Osteocyte (in vitro differentiated cells): ENCODE measurements around the gene KIF20B. TPM values are rescaled to one million over a fixed set of nuclear protein-coding genes. Genes with fewer than 3 reads are reported as not detected.

Experiments used
- DNase-seq: peaks from one replicate; pipeline ENCODE4 v3.0.0; 2021; ENCODE audit warnings: mixed read lengths; ENCODE audit not compliant: unreplicated experiment; ENCODE audit errors: extremely low spot score
- H3K27ac Mint-ChIP-seq: one replicate; pipeline ENCODE4 v1.8.0; 2021; ENCODE audit warnings: mild to moderate bottlenecking, mixed read lengths; ENCODE audit not compliant: unreplicated experiment
- H3K27me3 Mint-ChIP-seq: one replicate; pipeline ENCODE4 v1.8.0; 2021; ENCODE audit warnings: mixed read lengths; ENCODE audit not compliant: unreplicated experiment
- H3K36me3 Mint-ChIP-seq: one replicate; pipeline ENCODE4 v1.8.0; 2021; ENCODE audit warnings: mixed read lengths; ENCODE audit not compliant: unreplicated experiment
- H3K4me1 Mint-ChIP-seq: one replicate; pipeline ENCODE4 v1.8.0; 2021; ENCODE audit warnings: mixed read lengths; ENCODE audit not compliant: unreplicated experiment
- H3K4me3 Mint-ChIP-seq: one replicate; pipeline ENCODE4 v1.8.0; 2021; ENCODE audit warnings: mild to moderate bottlenecking, moderate library complexity, mixed read lengths; ENCODE audit not compliant: unreplicated experiment
- H3K9me3 Mint-ChIP-seq: one replicate; pipeline ENCODE4 v1.8.0; 2021; ENCODE audit warnings: mixed read lengths; ENCODE audit not compliant: unreplicated experiment
- CTCF ChIP-seq: fragments of 200-600 bp; sonication (generic); IDR thresholded peaks from 2 replicates; pipeline ENCODE4 v1.5.0; 2021; ENCODE audit warnings: antibody characterized with exemption, mild to moderate bottlenecking, moderate library complexity
- total RNA-seq: library from RNA; stranded (reverse); gene quantifications from 2 replicates; pipeline ENCODE4 v1.2.1, GENCODE V29; 2021

KIF20B gene
- total RNA-seq, 1 donor from 2014 or later = 9.9 TPM

DNA sequence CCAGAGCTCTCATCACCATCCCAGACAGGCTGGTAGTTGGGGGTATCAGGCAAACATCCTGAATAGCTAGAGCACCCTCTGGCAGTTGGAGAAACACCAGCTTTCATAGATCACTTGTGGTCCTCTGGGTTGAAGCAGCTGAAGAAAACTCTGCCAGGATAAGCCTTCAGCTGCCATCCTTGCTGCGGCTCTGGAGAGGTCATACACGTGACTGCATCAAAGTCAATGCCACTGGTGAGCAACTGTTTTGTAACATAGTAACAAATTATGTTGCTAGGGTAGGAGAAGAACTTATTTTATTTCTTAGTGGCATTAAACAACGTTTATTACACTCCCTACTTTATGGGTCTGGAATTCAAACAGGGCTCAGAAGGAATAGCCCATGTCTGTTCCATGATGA is 37.2 kb upstream of the KIF20B start:
- peaks cover 4% of the 10 kb centered on the region for H3K4me1 Mint-ChIP-seq
- TF ChIP-seq CTCF = no peak
- H3K36me3 Mint-ChIP-seq = no peaks in the 10 kb centered on the region
- H3K27ac Mint-ChIP-seq = no peak overlapping the region
- no peaks in the 10 kb centered on the region for H3K9me3 Mint-ChIP-seq
- no peak overlapping the region for H3K4me3 Mint-ChIP-seq
- DNase-seq = no peak
- peaks cover 2% of the 10 kb centered on the region for H3K27me3 Mint-ChIP-seq

DNA sequence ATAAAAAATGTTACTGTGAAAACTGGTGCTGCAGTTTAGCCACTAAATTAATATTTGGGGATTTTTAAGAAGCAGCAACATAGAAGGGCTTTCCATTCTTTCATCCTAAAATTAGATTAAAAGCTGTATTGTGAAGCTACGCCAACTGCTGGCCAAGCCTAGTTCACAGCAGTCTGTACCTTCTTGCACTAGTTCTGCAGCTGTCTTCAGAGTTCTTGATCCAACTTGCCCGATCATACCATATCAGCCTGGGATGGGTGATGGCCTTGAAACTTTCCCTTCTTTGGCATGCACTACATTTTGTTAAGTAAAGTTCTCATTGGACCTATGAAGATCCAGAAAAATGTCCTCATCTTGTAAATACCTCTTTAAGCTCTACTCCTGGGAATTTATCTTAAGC is 36.1 kb upstream of the KIF20B start:
- Mint-ChIP-seq H3K27ac (no peak overlapping the region), H3K36me3 (no peaks in the 10 kb centered on the region), H3K27me3 (peaks cover 2% of the 10 kb centered on the region), H3K4me1 (no peaks in the 10 kb centered on the region), H3K9me3 (no peaks in the 10 kb centered on the region), H3K4me3 (no peak overlapping the region)
- DNase-seq = no peak
- no peak for TF ChIP-seq CTCF

GRCh38 chr10:89666138-89666537 is 35.3 kb upstream of the KIF20B start:
- Mint-ChIP-seq H3K4me1 (peaks cover 7% of the 10 kb centered on the region), H3K9me3 (no peaks in the 10 kb centered on the region), H3K36me3 (no peaks in the 10 kb centered on the region), H3K4me3 (no peak overlapping the region), H3K27ac (no peak overlapping the region), H3K27me3 (peaks cover 2% of the 10 kb centered on the region)
- DNase-seq = no peak
- no peak for TF ChIP-seq CTCF

DNA sequence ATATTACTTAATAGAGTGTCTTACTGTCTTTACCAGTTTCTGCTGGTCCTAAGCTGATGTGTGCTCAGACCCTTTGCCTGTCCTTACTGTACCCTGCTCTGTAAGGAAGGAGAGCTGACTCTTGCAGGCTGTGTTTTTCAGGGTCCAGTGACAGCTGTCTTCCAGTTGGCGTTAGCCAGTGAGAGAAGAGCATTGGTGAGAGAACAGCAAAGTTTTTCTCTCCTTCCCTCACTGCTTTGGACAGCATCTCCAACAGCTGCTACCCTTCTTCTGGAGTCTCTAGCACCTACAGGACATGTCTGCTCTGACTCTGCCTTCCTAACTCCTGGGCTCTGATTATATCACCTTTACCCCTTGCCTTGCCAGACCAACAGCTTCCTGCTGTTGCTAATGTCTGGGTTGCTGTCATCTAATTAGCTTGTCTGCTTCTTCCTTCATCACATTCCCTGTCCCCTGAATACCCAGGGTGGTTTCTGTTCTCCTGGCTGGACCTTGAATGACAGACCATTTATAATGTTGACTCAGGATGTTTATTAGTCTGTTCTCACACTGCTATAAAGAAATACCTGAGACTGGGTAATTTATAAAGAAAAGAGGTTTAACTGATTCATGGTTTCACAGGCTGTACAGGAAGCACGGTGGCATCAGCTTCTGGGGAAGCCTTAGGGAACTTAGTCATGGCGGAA is 32.9 kb upstream of the KIF20B start:
- Mint-ChIP-seq H3K4me1 (peaks cover 8% of the 10 kb centered on the region), H3K9me3 (no peaks in the 10 kb centered on the region), H3K36me3 (no peaks in the 10 kb centered on the region), H3K27ac (no peak overlapping the region), H3K4me3 (no peak overlapping the region), H3K27me3 (no peaks in the 10 kb centered on the region)
- no peak for DNase-seq
- no peak for TF ChIP-seq CTCF

GRCh38 chr10:89669985-89670384 is 31.4 kb upstream of the KIF20B start:
- no peaks in the 10 kb centered on the region for H3K27me3 Mint-ChIP-seq
- no peak overlapping the region for H3K27ac Mint-ChIP-seq
- H3K4me3 Mint-ChIP-seq = no peak overlapping the region
- no peaks in the 10 kb centered on the region for H3K36me3 Mint-ChIP-seq
- no peaks in the 10 kb centered on the region for H3K9me3 Mint-ChIP-seq
- peaks cover 8% of the 10 kb centered on the region for H3K4me1 Mint-ChIP-seq
- no peak for DNase-seq
- no peak for TF ChIP-seq CTCF
